ENCODE measurements around the gene GNAS.

Gene GNAS

GRCh38 chr20:58892141-58892931, 39.8 kb downstream of the GNAS start:
- DNase-seq = peak; percentile 44 to 93 (median 62)
- intact Hi-C loops (cut with DNase I) = loop anchor here (2.0 kb wide), 1 partner anchor 88 kb away; the partner anchor contains the start of gene NELFCD

GRCh38 chr20:58892932-58893224, 40.4 kb downstream of the GNAS start:
- DNase-seq = no peak
- intact Hi-C loops (cut with DNase I) = loop anchor here (2.0 kb wide), 1 partner anchor 88 kb away; the partner anchor contains the start of gene NELFCD

- DNase-seq = no peak
- intact Hi-C loops (cut with DNase I) = loop anchor here (2.0 kb wide), 1 partner anchor 87 kb away; the partner anchor contains the start of gene NELFCD
Measured at GRCh38 chr20:58893355-58894120, 41.0 kb downstream of the GNAS start.

GRCh38 chr20:58894652-58895447, 42.3 kb downstream of the GNAS start:
- intact Hi-C loops (cut with DNase I) = no loop called here
- no peak for DNase-seq

GRCh38 chr20:58895448-58896180, 43.1 kb downstream of the GNAS start:
- intact Hi-C loops (cut with DNase I) = no loop called here
- peak in 1 of 10 donors; percentile 78 for DNase-seq

GRCh38 chr20:58896820-58897219, 44.3 kb downstream of the GNAS start:
- intact Hi-C loops (cut with DNase I) = no loop called here
- DNase-seq = no peak

GRCh38 chr20:58897488-58897887, 45.0 kb downstream of the GNAS start:
- DNase-seq = no peak
- intact Hi-C loops (cut with DNase I) = no loop called here

GRCh38 chr20:58898629-58899408, 46.3 kb downstream of the GNAS start:
- DNase-seq = no peak
- intact Hi-C loops (cut with DNase I) = no loop called here

- intact Hi-C loops (cut with DNase I) = no loop called here
- no peak for DNase-seq
Measured at GRCh38 chr20:58899512-58899911, 47.0 kb downstream of the GNAS start.

- intact Hi-C loops (cut with DNase I) = no loop called here
- no peak for DNase-seq
Measured at GRCh38 chr20:58900397-58900796, 47.9 kb downstream of the GNAS start.

- intact Hi-C loops (cut with DNase I) = no loop called here
- no peak for DNase-seq
Measured at GRCh38 chr20:58901488-58902402, 49.2 kb downstream of the GNAS start.

GRCh38 chr20:58903614-58904013, 51.1 kb downstream of the GNAS start:
- DNase-seq = no peak
- intact Hi-C loops (cut with DNase I) = no loop called here

- intact Hi-C loops (cut with DNase I) = no loop called here
- DNase-seq = no peak
Measured at GRCh38 chr20:58905236-58905635, 52.7 kb downstream of the GNAS start.

GRCh38 chr20:58906111-58906510, 53.6 kb downstream of the GNAS start:
- intact Hi-C loops (cut with DNase I) = loop anchor here (2.0 kb wide), 1 partner anchor 75 kb away; the partner anchor contains the start of gene NELFCD
- DNase-seq = no peak

GRCh38 chr20:58906894-58907293, 54.4 kb downstream of the GNAS start:
- DNase-seq = no peak

GRCh38 chr20:58907320-58908137, 55.0 kb downstream of the GNAS start:
- DNase-seq = peak; percentile 50 to 94 (median 68)
- intact Hi-C loops (cut with DNase I) = loop anchor here (2.0 kb wide), 1 partner anchor 73 kb away; the partner anchor contains the start of gene NELFCD

More at GRCh38 chr20:58906894-58907293, 54.4 kb downstream of the GNAS start:
- intact Hi-C loops (cut with DNase I) = loop anchor here (2.0 kb wide), 1 partner anchor 74 kb away; the partner anchor contains the start of gene NELFCD

GRCh38 chr20:58908221-58908620, 55.7 kb downstream of the GNAS start:
- DNase-seq = no peak
- intact Hi-C loops (cut with DNase I) = no loop called here
